ENCODE results near the gene INAVA. TPM values are rescaled to one million over a fixed set of nuclear protein-coding genes. Genes with fewer than 3 reads are reported as not detected.
A peak's percentile ranks its signal among the peaks of the same experiment; 100 is the strongest.

The INAVA gene
- total and polyA plus RNA-seq, 2 of the 13 experiments (the other 11 are each of a cell fraction or from before 2014, with no cell fraction given): 6.0 to 13.5 TPM

- TF ChIP-seq CSRNP1 (CRISPR knock-in tag; IDR thresholded peaks at IDR 0.05) (no peak), ZNF646 (CRISPR knock-in tag; IDR thresholded peaks at IDR 0.05) (no peak), NR0B2 (CRISPR knock-in tag; IDR thresholded peaks at IDR 0.05) (0 out of 2 replicates have a peak, but pooled peaks have one; percentile 46), ZBTB7B (CRISPR knock-in tag; IDR thresholded peaks at IDR 0.05) (peak; percentile 95), IRF1 (CRISPR knock-in tag; IDR thresholded peaks at IDR 0.05; ENCODE audit: low read depth) (0 out of 2 replicates have a peak, but pooled peaks have one; percentile 2), SYNCRIP (IDR thresholded peaks at IDR 0.05; ENCODE audit: insufficient read depth, low read depth, low read length) (no peak), ZNF891 (CRISPR knock-in tag; IDR thresholded peaks at IDR 0.05) (no peak), MBNL3 (CRISPR knock-in tag; conservative IDR thresholded peaks at IDR 0.05) (no peak), ZNF503 (CRISPR knock-in tag; IDR thresholded peaks at IDR 0.05) (no peak), ARID3A (IDR thresholded peaks at IDR 0.05; ENCODE audit: low read depth, low read length) (no peak), ZXDC (CRISPR knock-in tag; IDR thresholded peaks at IDR 0.05) (peak; percentile 76; the same call in 1 of the 2 replicates)
These were observed 2.9 kb upstream of the INAVA start (continued) for GRCh38 chr1:200891774-200892157.
